HG02885 (cell line): ENCODE results near the gene MVD.
"Not testable (repeated sequence)": the region's sequence is repeated elsewhere in the genome, so short reads cannot be mapped to it uniquely, and the experiment has no call there.

Source experiments
- ATAC-seq: cut with Tn5 transposase; IDR thresholded peaks from one replicate; pipeline ENCODE4 v1.9.1; 2021; ENCODE audit warnings: mild to moderate bottlenecking; ENCODE audit not compliant: unreplicated experiment, poor library complexity

Gene MVD

DNA sequence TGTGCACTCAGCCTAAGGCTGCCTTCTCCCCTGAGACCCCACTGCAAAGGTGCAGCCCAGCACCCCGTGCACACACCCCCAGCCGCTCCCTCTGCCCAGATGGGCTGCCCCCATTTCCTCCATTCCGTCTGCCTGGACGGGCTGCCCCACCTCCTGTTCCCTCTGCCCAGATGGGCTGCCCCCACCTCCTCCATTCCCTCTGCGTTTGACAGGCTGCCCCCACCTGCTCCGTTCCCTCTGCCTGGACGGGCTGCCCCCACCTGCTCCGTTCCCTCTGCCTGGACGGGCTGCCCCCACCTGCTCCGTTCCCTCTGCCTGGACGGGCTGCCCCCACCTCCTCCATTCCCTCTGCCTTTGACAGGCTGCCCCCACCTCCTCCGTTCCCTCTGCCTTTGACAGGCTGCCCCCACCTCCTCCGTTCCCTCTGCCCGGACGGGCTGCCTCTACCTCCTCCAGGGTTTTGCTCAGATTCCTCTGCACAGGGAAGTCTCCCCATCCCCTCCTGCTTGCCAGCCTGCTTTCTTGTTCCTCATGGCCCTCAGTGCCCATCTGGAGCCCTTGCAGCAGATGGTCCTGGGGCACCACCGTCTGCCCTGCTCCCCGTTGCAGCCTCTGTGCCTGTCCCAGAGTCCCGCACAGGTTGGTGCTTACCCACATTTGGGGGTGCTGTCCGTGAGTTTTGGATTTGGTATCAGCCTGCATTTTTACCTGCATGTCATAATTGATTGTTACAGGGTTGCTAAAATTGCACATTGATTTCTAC, 47.9 kb downstream of the MVD start:
- no peak for ATAC-seq

DNA sequence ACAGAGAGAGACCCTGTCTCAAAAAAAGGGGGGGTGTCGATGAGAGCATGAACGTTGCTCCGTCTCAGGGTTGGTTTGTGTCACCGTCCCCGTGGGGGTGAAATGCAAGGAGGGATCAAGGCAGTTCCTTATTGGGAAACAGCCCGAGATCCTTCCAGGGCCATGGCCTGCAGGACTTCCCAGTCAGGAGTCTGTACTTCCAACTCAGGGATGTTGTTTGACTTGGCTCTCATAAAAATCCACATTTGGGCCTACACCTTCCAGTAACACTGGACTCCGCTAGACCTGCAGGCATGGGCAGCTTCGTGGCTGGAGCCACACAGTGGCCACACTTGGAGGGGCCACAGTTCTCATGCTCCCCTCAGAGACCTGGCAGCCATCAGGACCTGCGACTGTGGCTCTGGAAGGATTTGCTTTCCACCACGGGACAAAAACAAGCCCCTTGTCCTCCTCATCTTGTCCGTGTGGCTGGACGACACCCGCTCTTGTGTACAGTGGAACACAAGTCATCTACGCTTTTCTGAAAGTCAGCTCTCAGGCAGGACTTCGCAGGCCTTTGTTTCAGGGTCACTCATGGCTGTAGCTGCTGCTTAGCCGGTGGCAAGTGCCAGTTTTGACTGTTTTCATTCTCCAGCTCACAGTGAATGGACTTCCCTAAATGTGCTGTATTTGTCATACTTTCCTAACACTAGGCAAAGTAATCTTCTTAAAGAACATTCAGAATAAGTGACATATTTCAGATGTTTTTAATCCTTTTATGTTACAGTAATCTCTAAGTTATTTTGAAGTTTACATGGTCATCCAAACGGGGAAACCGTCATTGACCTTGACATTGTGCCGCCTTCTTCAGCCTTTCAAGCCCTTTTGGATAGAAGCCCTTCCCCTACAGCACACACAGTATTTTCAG, 48.7 kb downstream of the MVD start:
- no peak for ATAC-seq

DNA sequence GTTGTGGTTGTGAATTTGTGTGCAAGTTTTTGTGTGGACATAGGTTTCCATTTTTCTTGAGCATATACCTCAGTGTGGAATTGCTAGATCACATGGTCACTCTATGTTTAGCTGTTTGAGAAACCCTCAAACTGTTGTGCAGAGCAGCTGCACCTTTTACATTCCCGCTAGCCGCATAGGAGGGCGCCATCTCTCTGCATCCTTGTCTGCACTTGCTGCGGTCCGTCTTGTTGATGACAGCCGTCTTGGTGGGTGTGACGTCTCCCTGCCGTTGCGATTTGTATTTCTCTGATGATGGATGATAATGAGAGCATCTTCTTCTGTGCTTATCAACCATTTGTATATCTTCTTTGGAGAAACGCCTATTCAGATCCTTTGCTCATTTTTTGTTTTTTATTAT, 49.6 kb downstream of the MVD start:
- ATAC-seq = no peak

DNA sequence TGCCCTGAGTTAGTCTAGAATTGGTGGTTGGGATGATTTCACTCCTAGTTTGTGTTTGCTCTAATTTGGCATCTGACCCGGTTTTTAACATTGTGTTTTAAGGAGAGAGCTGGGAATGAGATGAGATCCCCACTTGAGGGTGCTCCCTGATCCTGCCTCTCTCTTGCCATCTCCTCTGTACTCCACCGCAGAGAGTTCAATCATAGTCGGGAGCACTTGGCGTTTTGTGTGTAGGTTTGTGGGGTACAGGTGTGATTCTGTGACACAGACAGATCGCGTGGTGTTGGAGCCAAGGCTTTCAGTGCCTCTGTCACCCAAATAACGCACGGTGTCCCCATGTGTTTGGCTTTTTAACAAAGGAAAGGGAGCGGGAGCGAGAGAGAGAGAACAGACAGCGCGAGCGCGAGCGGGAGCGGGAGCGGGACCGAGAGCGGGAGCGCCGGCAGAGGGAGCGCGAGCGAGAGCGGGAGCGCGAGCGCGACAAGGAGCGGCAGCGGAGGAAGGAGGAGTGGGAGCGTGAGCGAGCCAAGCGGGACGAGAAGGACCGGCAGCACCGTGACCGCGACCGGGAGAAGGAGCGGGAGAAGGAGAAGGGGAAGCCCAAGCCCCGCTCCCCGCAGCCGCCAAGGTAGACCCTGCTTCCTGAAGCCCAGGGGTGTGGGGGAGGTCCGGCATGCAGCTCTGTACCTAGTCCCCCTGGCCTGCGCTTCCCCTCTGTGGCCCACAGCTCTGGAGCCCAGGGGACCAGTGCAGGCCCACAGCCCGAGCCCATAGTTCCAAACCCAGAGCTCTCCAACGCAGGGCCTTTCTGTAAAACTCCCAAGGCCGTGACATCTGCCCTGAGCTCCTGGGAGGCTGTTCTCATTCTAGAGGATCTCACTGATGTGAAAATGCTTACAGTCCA, 51.7 kb downstream of the MVD start:
- ATAC-seq = no peak

DNA sequence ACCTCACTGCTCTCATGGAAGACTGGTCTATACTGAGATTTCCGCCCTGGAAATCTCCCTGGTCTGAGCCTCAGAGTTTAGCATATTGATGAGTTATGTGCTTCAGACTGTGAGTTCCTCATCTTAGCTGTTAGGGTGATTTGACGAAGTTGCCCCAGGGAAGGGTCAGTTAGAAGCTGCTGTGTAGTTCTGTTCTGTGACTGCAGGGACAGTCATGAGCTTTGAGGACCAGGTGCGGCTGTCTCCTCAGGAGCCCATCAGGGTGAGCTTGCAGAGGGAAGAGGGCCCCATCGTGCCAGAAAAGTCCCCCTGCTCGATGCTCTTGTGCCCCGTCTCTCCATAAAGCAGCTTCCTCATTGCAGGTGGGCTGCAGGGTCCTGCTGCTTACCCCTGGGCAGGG, 52.8 kb downstream of the MVD start:
- no peak for ATAC-seq

DNA sequence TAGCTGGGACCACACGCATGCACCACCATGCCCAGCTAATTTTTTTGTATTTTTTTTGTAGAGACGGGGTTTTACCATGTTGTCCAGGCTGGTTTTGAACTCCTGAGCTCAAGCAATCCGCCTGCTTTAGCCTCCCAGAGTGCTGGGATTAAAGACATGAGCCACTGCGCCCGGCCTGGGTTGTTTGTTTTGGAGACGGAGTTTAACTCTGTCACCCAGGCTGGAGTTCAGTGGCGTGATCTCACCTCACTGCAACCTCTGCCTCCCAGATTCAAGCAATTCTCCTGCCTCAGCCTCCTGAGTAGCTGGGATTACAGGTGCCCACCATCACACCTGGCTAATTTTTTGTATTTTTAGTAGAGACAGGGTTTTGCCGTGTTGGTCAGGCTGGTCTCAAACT, 53.5 kb downstream of the MVD start:
- not testable (repeated sequence) for ATAC-seq

DNA sequence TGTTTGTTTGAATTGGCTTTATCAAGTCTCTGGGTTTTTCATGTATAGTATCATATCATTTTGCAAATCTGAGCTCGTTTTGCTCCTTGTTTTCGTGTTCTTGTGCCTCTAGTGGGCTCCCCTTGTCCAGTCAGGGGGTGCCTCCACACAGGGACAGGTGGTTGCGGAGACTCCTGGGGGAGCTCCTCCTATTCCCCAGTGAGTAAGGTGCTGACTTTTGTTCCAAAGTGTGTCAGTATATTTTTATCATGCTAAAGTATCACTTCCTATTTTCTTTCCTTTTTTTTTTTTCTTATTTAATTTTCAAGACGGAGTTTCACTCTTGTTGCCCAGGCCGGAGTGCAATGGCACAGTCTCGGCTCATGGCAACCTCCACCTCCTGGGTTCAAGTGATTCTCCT, 54.8 kb downstream of the MVD start:
- ATAC-seq = no peak

DNA sequence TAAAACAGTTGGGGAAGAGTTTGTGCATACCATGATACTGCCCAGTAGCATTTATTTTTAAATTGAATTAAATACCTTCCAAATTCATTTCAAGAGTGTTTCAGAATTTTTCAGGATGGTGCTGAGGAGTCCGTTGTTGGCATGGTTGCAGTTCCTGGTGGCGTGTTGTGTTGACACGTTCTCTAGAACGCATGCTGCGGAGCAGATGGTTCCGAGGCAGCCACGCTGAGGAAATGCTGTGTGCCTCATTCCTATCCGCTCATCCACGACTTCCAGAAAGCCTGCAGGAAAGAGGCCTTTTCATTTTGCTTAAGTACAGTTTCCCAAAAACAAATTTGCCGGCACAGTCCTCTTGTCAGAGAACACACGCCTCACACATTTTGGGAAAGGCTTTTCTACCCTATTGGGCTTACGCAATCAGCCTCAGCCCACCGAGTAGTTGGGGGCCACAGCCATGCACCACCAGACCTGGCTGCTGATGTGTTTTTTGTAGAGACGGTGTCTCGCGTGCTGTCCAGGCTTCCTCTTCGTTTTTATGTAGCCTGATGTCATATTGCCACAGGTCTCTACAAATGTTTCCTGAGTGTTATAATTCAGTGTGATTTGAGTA, 56.6 kb downstream of the MVD start:
- ATAC-seq = no peak

DNA sequence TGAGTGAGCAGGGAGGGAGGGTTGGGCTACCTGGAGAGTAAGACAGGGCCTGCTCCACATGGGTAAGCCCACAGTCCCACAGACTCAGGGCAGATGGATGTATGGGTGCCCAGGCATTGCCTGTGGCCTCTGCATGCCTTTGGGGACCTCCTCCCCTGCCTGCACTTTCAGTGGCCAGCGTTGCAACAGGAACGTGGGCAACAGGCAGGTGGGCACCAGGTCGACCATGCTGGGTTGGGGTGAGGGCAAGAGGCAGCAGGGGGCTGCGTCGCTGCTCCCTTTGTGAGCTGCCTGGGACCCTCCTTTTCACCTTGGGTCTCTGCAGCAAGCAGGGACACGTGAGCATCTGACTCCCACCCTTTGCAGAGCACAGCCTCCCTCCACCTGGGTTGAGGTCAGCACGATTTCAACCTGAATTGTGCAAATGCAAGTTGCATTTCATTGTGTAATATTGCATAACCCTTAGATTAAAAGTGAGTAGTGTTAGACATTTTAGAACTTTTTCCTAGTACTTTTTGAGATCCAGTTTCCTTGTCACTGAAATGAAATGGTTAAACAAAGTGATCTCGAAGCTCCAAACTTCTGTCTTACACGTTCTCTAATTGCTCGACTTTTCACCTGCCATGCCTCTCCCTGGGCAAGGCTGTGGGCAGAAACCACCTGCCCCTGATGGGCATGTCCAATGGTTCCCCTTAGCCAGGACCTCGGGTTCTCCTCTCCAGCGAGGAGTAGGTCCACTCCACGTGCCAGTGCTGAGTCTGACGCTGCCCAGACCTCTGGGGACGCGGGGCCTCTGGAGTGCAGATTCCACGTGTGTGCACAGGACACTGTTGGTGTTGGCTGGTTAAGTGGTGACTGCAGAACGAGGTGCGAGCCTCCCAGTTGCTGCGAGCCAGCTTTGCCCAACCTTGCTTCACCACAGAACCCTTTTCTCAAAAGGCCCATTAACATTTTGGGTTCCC, 57.4 kb downstream of the MVD start:
- no peak for ATAC-seq

DNA sequence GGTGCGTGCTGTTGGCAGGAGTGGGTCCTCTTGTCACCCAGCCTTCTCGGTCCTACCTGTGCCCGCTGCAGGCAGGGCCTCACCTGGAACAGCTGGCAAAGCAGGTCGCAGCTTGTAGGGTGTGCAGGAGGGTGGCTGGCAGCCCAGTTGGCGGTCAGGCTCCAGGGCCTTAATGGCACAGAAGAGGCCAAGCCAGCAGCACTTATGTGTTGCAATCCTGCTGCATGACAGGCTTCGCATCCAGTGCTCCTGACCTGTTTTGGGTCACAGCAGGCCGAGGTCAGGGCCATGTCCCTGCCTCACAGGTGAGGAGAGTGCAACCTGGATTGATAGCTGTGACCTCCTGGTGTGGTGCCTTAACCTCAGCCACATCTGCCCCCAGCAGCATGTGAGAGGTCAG, 60.8 kb downstream of the MVD start:
- no peak for ATAC-seq
